ENCODE data around the gene MRGPRG. TPM values are rescaled to one million over a fixed set of nuclear protein-coding genes. Genes with fewer than 3 reads are reported as not detected.

MRGPRG gene
- total RNA-seq, 1 experiment from 2014 or later: not detected

DNA sequence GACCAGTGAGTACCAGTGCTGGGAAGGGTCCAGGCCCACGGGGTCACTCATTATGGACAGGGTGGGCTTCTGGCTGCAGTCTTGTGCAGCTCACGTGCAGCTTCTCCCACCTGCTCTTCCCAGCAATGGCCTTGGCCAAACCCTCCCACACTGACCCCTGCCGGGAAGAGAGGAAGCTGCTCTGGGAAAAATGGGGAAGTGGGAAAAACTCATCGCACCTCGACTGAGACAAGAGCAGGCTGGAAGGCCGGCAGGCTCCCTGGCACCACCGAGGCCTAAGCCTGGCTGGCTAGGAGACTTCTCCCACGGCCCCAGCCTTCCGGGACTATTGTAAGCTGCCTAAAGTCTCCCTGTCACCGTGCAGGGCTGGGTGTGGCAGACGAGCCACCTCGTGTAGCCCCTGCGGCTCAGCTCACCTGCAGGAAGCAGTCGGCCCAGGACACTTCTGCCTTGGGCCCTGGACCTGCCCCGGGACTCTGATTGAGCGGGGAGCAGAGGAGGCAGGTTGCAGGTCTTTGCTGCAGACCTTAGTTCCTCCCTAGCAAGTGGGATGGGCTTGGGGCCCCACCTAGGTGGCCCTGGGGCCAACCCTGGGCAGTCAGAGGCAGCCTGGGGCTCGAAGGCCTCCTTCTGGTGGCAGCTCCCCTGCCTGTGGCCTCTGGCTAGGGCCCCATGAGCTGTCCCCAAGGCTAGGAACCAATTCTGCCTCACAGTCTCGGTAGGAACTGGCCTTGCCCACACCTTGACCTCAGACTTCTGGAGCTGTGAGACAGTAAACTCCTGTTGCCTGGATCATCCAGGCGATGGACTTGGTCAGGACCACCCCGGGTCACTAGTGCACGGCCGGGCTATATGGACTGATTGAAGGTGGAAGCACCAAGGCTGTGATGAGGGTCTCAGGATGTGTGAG, 23.1 kb downstream of the MRGPRG start:
- no peak for DNase-seq (ENCODE audit: low spot score)

DNA sequence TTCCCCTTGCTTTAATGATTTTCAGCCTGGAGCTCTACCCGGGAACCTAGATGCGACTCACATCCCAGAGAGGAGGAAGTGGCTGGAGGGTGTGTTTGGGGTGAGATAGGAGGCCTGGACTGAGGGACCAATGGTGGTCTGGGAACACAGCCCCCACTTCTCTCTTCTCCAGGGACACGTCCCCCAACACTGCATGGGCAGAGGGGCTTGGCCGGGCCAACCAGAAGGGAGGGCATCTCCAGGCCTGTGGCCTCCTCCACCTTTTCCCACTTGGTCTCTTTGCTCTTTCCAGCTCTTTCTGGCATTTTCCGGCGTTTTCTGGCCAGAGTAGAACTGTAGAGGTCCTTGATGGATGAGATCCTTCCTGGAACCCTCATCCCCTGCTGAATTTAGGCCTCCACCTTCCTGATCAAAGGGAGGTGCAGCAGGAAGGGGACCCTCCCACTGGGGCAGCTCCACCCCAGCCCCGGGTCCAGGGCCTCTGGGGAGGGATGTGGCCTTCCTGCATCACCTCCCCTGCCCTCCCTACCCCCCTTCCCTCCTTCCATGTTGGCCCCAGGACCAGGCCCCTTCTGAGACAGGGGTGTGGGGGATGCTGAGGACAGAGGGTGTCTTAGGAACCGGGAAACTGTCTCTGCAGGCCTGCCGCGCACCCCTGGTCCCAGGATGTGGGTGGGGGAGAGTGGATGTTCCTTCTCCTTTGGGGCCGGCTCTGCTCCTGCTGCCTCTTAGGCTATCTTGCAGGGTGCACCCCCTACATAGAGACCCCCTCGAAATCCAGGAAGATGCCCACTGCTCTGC, 24.4 kb downstream of the MRGPRG start:
- DNase-seq (ENCODE audit: low spot score): no peak

DNA sequence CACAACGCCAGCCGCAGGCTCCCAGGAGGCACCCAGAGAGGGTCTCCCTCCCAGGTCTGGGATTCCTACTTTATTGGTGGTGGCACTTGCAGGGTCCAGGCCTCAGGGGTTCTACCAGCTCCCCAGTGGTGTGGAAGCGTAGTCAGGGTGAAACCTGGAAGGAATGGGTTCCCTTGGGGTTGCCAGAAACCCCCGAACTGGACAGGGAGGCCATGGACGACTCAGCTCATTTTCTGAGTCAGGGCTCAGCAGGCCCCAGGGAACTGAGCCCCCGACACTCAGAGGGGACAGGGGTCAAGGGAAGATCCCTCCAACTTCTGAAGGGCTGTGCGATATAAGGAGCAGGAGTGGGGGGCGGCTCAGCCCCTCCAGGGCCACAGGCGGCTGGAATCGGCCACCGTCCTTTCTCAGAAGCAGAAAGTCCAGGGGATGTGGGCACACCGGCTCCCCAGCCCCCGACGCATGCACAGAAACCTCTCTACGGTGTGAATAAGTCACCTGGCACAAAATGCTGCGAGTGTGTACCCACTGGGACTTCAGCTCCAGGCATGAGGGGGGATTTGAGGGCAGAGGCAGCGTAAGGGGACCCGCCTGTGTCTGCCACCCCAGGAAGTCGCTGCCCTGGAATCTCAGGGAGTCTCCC, 25.1 kb downstream of the MRGPRG start:
- no peak for DNase-seq (ENCODE audit: low spot score)

DNA sequence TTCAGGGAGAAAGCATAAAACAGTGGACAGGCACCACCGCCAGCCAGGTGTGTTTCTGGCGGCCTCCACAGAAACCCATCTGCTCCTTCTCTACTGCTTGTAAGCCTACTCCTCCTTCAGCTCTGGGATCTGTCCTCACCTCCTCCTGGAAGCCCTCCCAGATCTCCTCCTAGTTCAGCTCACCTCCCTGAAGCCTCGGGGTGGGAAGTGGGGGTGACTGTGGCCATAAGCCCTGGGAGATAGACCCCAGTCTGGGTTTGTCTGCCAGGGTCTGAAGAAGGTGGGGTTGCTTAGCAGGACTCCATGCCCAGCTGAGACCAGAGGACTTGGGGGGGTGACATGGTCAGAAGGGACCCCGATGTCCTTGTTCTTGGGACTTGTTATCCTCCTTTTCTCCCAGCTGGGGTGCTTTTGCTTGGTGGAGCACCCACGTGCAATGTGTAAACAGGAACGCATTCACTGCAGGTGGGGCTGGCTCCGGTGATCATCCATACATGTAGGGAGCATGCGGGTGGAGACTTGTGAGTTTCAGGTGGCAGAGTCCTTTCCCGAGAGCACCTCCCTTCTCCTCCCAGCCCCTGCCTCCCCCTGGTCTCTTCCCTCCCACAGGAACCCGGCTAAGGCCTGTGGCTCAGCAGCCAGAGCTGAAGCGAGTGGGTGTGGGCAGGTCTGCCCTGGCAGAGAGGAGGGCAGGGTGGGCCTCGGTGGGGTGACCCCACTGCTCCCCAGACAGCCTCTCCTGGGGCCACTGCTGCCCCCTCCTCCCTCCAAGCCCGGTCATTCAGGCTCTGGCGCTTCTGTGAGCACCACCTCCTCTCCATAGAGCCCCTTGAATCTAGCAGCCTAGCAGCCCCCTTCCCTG, 25.9 kb downstream of the MRGPRG start:
- DNase-seq (ENCODE audit: low spot score): no peak

DNA sequence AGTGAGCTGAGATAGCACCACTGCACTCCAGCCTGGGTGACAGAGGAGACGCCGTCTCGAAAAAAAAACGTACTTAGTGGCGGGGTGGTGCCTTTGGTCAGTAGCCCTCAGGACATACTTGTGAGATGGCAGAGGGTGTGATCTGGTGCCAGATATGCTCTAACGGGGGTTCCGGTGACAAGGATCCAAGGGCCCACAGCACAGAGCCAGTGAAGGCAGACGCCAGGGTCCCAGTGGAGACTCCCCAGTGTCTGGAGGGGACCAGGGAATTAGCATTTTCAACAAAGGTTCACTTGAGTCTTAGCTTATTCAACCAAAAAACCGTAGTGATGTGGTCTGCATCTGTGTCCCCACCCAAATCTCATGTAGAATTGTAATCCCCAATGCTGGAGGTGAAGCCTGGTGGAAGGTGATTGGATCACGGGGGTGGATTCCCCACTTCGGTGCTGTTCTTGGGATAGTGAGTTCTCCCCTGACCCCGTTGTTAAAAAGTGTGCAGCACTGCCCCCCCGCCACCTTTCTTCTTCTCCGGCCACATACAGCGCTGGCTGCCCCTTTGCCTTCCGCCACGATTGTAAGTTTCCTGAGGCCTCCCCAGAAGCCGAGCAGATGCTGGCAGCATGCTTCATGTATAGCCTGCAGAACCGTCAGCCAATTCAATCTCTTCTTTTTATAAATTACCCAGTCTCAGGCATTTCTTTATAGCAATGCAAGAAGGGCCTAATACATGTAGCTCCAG, 26.9 kb downstream of the MRGPRG start:
- DNase-seq (ENCODE audit: low spot score): no peak

DNA sequence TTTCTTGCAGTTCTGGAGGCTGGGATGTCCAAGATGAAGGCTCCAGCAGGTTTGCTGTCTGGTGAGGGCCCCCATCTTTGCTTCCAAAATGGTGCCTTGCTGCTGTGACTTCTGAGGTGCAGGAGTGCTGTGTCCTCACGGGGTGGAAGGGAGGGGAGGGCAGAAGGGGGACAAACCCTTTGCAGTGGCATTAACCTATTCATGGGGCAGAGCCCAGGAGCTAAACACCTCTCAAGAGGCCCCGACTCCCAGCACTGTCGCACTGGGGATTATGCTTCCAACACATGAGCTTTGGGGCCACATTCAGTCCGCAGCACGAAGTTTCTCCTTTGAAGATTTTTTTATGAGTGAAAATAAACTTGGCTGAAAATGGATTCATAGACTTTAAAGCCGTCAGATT, 28.0 kb downstream of the MRGPRG start:
- DNase-seq (ENCODE audit: low spot score): no peak

DNA sequence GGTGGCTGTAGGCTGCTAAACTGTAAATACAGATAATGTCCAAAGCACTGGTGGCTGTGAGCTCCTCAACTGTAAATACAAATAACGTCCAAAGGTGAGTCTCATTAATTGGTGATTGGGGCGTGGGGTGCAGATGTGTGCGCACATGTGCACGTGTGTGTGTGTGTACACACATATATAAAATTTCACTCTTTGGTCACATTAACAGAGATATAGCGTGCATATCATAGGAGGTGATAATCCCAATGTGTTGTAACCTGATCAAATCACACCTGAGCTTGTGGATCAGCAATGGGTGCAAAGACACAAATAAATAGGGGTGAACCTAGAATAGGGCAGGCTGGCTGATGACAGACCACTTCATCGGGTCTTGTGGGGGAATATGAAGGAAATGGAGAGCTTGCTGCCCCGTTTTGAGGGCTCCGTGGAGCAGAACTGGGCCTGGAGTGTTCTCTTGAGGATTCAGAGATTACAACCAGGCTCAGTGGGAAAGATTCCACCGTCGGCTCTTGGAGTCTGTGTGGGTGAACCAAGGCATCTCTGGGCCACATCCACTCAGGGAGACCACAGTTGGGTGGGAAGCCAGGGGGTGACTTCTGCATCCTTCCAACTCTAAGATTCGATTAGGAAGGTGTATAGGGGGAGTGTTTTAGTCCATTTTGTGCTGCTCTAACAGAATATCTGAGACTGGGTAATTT, 28.6 kb downstream of the MRGPRG start:
- DNase-seq (ENCODE audit: low spot score): no peak

DNA sequence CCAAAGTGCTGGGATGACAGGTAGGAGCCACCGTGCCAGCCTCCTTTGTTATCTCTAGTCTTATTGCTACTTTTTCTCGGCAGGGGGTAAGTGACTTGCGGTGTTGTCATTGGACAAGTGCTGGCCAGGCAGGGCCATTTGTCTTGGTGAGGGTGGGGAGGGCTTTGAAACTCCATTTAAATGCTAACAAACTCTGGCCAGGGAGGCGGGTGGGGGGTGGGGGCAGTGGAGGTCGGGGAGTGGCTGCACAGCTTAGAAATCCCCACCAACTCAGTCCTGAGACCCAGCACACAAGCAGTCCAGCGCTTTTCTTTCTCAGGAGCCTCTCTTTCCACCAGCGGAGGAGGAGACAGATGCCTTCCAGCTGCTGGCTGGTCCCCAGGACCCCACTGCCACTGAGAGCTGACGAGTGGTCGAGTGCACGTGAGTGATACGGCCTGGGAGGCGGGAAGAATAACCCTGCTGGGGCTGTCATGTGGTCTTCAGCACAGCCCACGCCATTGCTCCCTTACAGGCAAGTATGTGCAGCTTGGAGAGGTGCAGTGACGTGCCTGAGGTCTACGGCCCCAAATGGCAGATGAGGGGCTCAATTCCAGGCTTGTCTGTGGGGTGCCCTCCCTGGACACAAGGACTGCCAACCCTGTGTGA, 29.3 kb downstream of the MRGPRG start:
- DNase-seq (ENCODE audit: low spot score): no peak

DNA sequence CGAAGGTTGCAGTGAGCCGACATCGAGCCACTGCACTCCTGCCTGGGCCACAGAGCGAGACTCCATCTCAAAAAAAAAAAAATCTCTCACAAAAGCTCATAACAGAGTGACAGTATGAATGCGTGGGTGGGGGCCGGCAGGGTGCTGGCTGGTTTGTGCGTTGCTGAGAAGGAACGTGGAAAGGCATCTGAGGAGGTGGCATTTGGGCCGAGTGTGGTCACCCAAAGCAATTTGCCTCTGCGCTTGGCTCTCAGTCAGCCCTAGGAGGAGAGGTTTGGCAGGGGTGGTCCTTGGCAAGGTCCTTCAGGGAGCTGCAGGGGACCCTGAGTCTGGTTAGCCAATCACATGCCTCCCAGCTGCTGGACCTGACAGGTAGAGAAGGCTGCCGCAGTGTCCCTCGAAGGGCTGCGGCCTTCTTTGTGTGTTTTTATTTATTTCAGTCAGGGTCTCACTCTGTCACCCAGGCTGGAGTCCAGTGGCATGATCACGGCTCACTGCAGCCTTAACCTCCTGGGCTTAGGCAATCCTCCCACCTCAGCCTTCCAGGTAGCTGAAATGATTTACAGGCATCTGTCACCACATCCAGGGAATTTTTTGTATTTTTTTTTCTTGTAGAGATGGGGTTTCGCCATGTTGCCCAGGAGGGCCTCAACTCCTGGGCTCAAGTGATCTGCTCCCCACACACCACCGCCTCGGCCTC, 30.0 kb downstream of the MRGPRG start:
- no peak for DNase-seq (ENCODE audit: low spot score)

DNA sequence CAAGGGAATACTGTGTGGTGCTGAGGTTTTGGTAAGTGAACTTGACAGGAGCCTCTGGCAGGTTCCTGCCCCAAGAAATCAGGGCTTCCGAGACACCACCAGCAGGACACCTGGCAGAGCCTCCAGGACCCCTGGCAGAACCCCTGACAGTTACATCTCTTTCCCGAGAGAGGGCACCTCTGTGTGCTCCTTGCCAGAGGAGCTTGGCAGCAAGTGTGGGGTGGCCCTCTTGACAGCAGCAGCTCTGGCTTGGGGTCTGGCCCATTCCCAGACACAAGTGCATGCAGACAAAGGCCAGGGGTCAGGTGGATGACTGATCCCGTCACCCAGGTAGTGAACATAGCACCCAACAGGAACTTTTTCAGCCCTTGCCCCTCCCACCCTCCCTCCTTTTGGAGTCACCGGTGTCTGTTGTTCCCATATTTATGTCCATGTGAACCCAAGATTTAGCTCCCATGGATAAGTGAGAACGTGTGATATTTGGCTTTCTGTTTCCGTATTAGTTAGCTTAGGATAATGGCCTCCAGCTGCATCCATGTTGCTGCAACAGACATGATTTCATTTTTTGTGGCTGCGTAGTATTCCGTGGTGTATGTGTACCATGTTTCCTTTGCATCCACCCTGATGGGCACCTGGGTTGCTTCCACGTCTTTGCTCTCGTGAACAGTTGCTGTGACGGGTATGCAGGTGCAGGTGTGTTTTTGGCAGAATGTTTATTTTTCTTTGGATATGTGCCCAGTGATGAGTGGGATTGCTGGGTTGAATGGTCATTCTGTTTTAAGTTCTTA, 32.3 kb downstream of the MRGPRG start:
- no peak for DNase-seq (ENCODE audit: low spot score)

DNA sequence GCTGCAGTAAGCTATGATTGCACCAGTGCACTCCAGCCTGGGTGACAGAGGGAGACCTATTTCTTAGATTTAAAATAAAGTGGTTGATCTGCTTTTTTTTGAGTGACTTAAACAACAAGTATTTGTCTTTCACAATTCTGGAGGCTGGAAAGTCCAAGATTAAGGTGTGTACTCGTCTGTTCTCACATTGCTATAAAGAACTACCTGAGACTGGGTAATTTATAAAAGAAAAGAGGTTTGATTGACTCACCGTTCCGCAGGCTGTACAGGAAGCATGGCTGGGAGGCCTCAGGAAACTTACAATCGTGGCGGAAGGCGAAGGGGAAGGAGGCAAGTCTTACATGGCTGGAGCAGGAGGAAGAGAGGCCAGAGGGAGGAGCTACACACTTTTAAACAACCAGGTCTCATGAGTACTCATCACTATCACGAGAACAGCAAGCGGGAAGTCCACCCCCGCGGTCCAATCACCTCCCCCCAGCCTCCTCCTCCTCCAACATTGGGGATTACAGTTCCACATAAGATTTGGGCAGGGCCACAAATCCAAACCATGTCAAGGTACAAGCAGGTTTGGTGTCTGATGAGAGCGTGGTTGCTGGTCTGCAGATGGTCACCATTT, 33.8 kb downstream of the MRGPRG start:
- no peak for DNase-seq (ENCODE audit: low spot score)

DNA sequence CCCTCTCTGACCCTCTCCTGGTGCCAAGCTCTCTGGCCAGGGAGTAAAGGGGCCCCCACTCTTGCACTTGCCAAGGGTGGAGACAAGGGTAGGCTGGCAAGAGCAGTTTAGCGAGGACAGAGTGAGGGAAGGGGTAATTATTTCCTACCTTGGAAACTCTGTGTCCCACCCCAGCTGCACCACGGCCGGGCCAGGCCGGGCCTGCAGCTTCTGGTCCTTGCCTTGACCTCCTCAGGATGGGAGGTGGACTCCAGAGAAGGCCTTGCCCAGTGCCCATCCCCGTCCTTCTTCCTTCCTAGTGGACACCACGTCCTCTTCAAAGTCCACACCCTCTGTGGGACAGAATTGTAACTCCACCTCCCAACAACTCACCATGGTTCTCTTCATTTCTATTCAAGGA, 35.1 kb downstream of the MRGPRG start:
- DNase-seq (ENCODE audit: low spot score): no peak

DNA sequence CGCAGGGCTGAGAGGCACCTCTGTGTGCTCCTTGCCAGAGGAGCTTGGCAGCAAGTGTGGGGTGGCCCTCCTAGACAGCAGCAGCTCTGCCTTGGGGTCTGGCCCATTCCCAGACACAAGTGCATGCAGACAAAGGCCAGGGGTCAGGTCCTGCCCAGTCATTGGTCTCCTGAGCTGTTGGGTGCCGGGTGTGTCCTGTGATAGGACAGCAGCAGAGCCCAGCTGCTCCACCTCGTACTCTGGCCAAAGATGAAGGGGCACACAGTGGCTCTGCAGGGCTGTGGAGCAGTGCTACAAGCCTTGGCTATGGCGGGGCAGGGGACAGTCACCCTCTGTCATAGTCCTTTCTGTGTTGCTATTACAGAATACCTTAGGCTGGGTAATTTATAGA, 36.2 kb downstream of the MRGPRG start:
- no peak for DNase-seq (ENCODE audit: low spot score)

DNA sequence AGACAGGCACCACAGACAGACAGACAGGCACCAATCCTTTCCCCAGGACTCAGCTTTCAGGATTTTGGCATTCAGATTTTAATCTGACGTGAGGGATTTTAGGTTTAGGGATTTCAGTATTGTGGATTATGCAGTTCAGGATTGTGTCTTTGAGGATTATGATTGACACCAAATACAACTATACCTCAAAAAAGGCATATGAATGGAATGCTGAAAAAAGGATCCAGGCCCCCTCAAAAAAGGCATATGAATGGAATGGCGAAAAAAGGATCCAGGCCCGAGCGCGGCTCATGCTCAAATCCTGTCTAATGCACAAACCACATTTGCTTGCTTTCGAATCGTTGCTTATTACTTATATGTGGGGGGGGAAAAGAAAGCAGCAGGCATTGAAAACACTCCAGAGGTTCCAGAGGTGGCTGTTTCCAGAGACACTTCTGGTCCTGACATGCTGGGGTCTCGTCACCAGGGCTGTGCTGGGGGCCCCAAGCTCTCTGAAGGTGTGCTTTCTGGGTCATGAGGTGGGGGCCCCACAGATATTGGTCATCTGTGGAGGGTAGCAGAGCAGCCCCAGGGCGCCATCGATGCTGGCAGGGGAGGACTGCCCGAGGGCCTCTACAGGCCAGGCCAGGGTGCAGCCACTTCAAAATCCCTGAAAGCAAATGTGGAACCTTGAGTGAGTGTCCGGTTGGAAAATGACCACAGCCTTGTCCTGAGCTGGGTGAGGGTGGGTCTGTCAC, 36.7 kb downstream of the MRGPRG start:
- no peak for DNase-seq (ENCODE audit: low spot score)

DNA sequence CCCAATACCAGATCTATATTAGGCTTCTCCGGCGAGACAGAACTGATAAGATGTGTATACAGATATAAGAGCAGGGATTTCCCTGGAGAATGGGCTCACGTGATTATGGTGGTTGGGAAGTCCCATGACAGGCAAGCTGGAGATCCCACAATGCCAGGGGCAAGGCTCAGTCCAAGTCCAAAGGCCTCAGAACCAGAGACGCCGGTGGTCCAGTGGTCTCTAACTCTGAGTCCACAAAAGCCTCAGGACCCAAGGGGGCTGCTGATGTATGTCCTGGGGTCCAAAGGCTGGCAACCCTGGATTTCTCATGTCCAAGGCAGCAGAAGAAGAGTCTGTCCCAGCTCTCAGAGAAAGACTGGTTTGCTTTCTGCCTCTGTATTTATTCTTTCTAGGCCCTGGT, 37.7 kb downstream of the MRGPRG start:
- no peak for DNase-seq (ENCODE audit: low spot score)

DNA sequence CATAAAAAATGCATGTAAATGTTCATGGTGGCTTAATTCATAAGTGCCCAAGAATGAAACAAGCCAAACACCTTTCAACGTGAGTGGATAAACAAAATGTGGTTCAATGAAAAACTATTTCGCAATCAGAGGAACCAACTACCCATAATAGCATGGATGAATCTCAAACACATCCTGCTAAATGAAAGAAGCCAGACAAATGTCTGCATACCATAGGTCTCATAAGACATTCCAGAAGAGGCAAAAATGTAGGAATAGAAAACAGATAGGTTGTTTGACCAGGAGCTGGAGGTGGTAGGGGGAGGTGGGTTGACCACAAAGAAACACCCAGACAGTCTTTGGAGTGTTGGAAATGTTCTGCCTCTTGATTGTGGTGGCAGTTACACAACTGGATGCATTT, 40.3 kb downstream of the MRGPRG start:
- DNase-seq (ENCODE audit: low spot score): no peak

DNA sequence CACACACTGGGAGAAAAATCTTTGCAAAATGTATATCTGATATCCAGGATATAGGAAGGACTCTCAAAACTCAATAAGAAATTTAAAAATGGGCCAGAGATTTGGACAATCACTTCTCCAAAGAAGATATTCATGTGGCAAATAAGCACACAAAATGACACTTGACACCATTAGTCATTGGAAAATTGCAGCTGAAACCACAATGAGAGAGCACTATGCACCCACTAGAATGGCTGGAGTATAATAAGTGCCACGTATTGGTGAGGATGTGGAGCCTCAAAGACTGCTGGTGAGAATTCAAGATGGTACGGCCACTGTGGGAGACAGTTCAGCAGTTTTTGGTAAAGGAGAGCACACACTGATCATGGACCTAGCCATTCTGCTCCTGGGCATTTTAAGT, 40.7 kb downstream of the MRGPRG start:
- DNase-seq (ENCODE audit: low spot score): no peak

All from A172 (cell line).